Tibial artery (tissue), 4 donors: ENCODE data around the gene KIF1A.

Experiments used
- DNase-seq, 2 donors: peaks; one replicate each; pipeline ENCODE4 v3.0.0-alpha.2; 2019
- H3K27ac ChIP-seq, 2 donors: fragments of 200-600 bp; sonication (generic) in 1 of 2; 1 replicate in 1 of 2; 2 replicates in 1 of 2; pipeline ENCODE4 v1.5.1; 2018 to 2019; ENCODE audit warnings: mild to moderate bottlenecking in 1 of 2
- H3K27me3 ChIP-seq, 2 donors: fragments of 200-600 bp; sonication (generic) in 1 of 2; one replicate each; pipeline versions ENCODE4 v1.5.1 to v1.6.0; 2016 to 2019
- H3K36me3 ChIP-seq, 3 donors: fragments of 200-600 bp; sonication (generic) in 2 of 3; one replicate each; pipeline ENCODE4 v1.5.1; 2016 to 2019; ENCODE audit warnings: mild to moderate bottlenecking in 2 of 3
- H3K4me1 ChIP-seq, 4 donors: fragments of 200-600 bp; sonication (generic) in 2 of 4; 1 replicate in 3 of 4; 2 replicates in 1 of 4; pipeline ENCODE4 v1.5.1; 2016 to 2019
- H3K4me3 ChIP-seq, 2 donors: fragments of 200-600 bp; sonication (generic) in 1 of 2; 1 replicate in 1 of 2; 2 replicates in 1 of 2; pipeline ENCODE4 v1.5.1; 2018 to 2019; ENCODE audit warnings: mild to moderate bottlenecking in 2 of 2
- H3K9me3 ChIP-seq, 3 donors: fragments of 200-600 bp; sonication (generic) in 1 of 3; one replicate each; pipeline ENCODE4 v1.5.1; 2016 to 2019
- CTCF ChIP-seq, 2 experiments: fragments of 200-600 bp in 1 of 2; fragments of 450-650 bp in 1 of 2; IDR thresholded peaks; one replicate each; pipeline ENCODE4 v1.5.1; 2017 to 2019; ENCODE audit warnings: antibody characterized with exemption in 2 of 2, mild to moderate bottlenecking in 1 of 2, moderate library complexity in 1 of 2
- intact Hi-C: fragments of 100-400 bp; cut with DNase I; formaldehyde crosslinking; loops from one replicate; pipeline ENCODE4 v1.15.0; 2023; ENCODE audit warnings: low total_unique reads

The KIF1A gene

GRCh38 chr2:240833724-240834285, 13.8 kb upstream of the KIF1A start:
- no peak for DNase-seq
- no peaks in the 10 kb centered on the region for H3K36me3 ChIP-seq
- intact Hi-C loops, result no loop called here
- peaks cover 0 to 13% (median 11%) of the 10 kb centered on the region in 4 donors for H3K4me1 ChIP-seq
- no peak overlapping the region for H3K4me3 ChIP-seq
- no peak for TF ChIP-seq CTCF (IDR thresholded peaks at IDR 0.05)
- no peaks in the 10 kb centered on the region for H3K9me3 ChIP-seq
- H3K27ac ChIP-seq, result no peak overlapping the region
- peaks cover 0 to 34% of the 10 kb centered on the region in 2 donors for H3K27me3 ChIP-seq

DNA sequence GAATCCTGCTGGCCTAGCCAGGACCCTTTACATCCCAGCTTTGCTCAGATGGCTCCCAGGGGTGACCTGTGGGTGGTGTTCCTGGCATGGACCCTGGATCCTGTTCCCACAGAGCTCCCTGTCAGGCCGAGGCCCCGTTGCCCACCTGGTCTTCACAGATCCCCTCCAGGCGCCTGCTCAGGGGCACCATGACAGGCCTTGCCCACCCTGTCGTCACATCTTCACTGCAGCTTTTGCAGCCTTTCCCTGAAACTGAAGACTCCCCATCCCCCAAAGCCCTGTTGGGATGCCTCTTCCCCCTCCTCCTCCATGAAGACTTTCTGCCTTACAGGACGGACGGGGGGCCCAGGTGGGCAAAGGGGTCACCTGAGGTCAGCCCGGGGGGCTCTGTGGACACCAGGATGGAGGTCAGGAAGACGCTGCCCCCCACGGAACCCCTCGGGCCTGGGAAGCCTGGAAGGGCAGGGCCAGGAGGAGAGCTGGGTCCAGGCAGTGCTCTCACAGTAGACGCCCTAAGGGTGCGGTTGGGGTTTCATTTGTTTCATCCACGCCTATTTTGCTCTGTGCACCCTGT, 13.0 kb upstream of the KIF1A start:
- Histone ChIP-seq H3K27me3 (peaks cover 0 to 42% of the 10 kb centered on the region in 2 donors), H3K27ac (no peak overlapping the region), H3K36me3 (no peaks in the 10 kb centered on the region), H3K4me1 (peaks cover 0 to 13% (median 11%) of the 10 kb centered on the region in 4 donors), H3K4me3 (no peak overlapping the region), H3K9me3 (no peaks in the 10 kb centered on the region)
- DNase-seq, result no peak
- intact Hi-C loops, result no loop called here
- no peak for TF ChIP-seq CTCF (IDR thresholded peaks at IDR 0.05)

- peak; percentile 83 to 91 for DNase-seq
- H3K4me3 ChIP-seq, result peak overlapping the region; percentile 1 to 38
- H3K27me3 ChIP-seq, result peaks cover 0 to 47% of the 10 kb centered on the region in 2 donors
- H3K9me3 ChIP-seq, result no peaks in the 10 kb centered on the region
- H3K36me3 ChIP-seq, result no peaks in the 10 kb centered on the region
- intact Hi-C loops, result no loop called here
- TF ChIP-seq CTCF (IDR thresholded peaks at IDR 0.05), result no peak
- no peak overlapping the region for H3K27ac ChIP-seq
- peaks cover 0 to 13% (median 11%) of the 10 kb centered on the region in 4 donors for H3K4me1 ChIP-seq
Observed at GRCh38 chr2:240832205-240832727, 12.2 kb upstream of the KIF1A start.

GRCh38 chr2:240831594-240832204, 11.7 kb upstream of the KIF1A start:
- Histone ChIP-seq H3K9me3 (no peaks in the 10 kb centered on the region), H3K27me3 (peaks cover 0 to 47% of the 10 kb centered on the region in 2 donors), H3K27ac (no peak overlapping the region), H3K36me3 (no peaks in the 10 kb centered on the region), H3K4me1 (peaks cover 0 to 13% (median 11%) of the 10 kb centered on the region in 4 donors), H3K4me3 (peak overlapping the region; percentile 1 to 38)
- TF ChIP-seq CTCF (IDR thresholded peaks at IDR 0.05), result no peak
- no peak for DNase-seq
- intact Hi-C loops, result no loop called here

GRCh38 chr2:240825476-240825875, 5.5 kb upstream of the KIF1A start:
- DNase-seq, result no peak
- intact Hi-C loops, result no loop called here
- no peak overlapping the region for H3K27ac ChIP-seq
- peaks cover 0 to 96% of the 10 kb centered on the region in 2 donors for H3K27me3 ChIP-seq
- no peaks in the 10 kb centered on the region for H3K36me3 ChIP-seq
- H3K4me1 ChIP-seq, result peaks cover 0 to 9% (median 8%) of the 10 kb centered on the region in 4 donors
- no peak overlapping the region for H3K4me3 ChIP-seq
- H3K9me3 ChIP-seq, result peaks cover 0 to 5% (median 0%) of the 10 kb centered on the region in 3 donors
- TF ChIP-seq CTCF (IDR thresholded peaks at IDR 0.05), result no peak
